Measurements from ENCODE around the gene GYG1. TPM values are rescaled to one million over a fixed set of nuclear protein-coding genes. Genes with fewer than 3 reads are reported as not detected.

Gene GYG1
- total and polyA plus RNA-seq, 2 of the 8 experiments (the other 6 are each of a cell fraction or from before 2014, with no cell fraction given) = 19.4 to 34.2 TPM

- Histone ChIP-seq H2AK5ac (ENCODE audit: low read depth, low read length) (no peak overlapping the region), H4K20me1 (replicated peaks in 1 of 2; ENCODE audit: control insufficient read depth in 1 of 2, insufficient read depth in 2 of 2, low read length in 2 of 2) (no peaks in the 10 kb centered on the region), H3K79me1 (ENCODE audit: low read depth, low read length) (peaks cover 2% of the 10 kb centered on the region; the same call in 1 of the 2 replicates), H3K4ac (replicated peaks; ENCODE audit: insufficient read length, low read depth, low read length) (no peak overlapping the region), H3K23ac (ENCODE audit: insufficient read length) (no peak overlapping the region), H3K9me3 (ENCODE audit: insufficient read depth in 2 of 2, low read depth in 1 of 2, low read length in 1 of 2) (no peaks in the 10 kb centered on the region), H2BK12ac (ENCODE audit: low read depth, low read length) (no peak overlapping the region), H3K18ac (ENCODE audit: extremely low read depth, low read length) (no peak overlapping the region), H2BK120ac (replicated peaks; ENCODE audit: low read depth, low read length) (no peak overlapping the region), H3K4me2 (ENCODE audit: insufficient read depth in 1 of 2, low read depth in 2 of 2, low read length in 2 of 2) (no peak overlapping the region), H3K23me2 (ENCODE audit: low read depth, low read length) (no peaks in the 10 kb centered on the region), H3K36me3 (ENCODE audit: control insufficient read depth in 2 of 4, insufficient read depth in 4 of 4, low read length in 3 of 4) (peaks cover 0 to 31% (median 7%) of the 10 kb centered on the region in 4 experiments; a peak in 4 of 8 replicates), H3K9ac (replicated peaks in 1 of 4; ENCODE audit: extremely low read depth in 1 of 4, low read depth in 3 of 4, low read length in 3 of 4) (no peak overlapping the region), H3K27me3 (replicated peaks in 1 of 4; ENCODE audit: control insufficient read depth in 3 of 4, extremely low read depth in 1 of 4, insufficient read depth in 3 of 4, low read length in 3 of 4) (no peaks in the 10 kb centered on the region), H3K79me2 (ENCODE audit: control insufficient read depth in 1 of 2, insufficient read depth in 2 of 2, low read length in 2 of 2) (no peaks in the 10 kb centered on the region), H2AFZ (ENCODE audit: low read length) (no peak overlapping the region), H4K5ac (ENCODE audit: insufficient read length, low read depth, low read length) (no peak overlapping the region), H4K91ac (replicated peaks; ENCODE audit: insufficient read length, low read length) (no peak overlapping the region), H3K4me1 (replicated peaks in 1 of 4; ENCODE audit: control insufficient read depth in 3 of 4, insufficient read depth in 4 of 4, low read length in 3 of 4) (peaks cover 0 to 5% (median 1%) of the 10 kb centered on the region in 4 experiments; a peak in 1 of 7 replicates), H3K4me3 (ENCODE audit: extremely low read depth in 1 of 4, insufficient read depth in 2 of 4, low read depth in 3 of 4, low read length in 4 of 4) (no peak overlapping the region), H2BK20ac (ENCODE audit: low read length) (no peak overlapping the region), H3K27ac (ENCODE audit: low read depth, low read length) (no peak overlapping the region), H3K56ac (replicated peaks; ENCODE audit: insufficient read length, low read depth, low read length) (no peak overlapping the region), H3K14ac (ENCODE audit: insufficient read length) (no peak overlapping the region), H2BK5ac (ENCODE audit: low read depth, low read length) (no peak overlapping the region), H4K8ac (ENCODE audit: extremely low read depth, insufficient read depth, low read length) (no peak overlapping the region), H2BK15ac (ENCODE audit: low read length) (0 out of 2 replicates have a peak overlapping the region, but pooled peaks have one; percentile 54)
- FAIRE-seq (no peak), DNase-seq (ENCODE audit: low read depth in 1 of 2, low spot score in 2 of 2) (no peak)
- ChIA-PET CTCF (ENCODE audit: partially characterized antibody) (no interaction called here), POLR2A (ENCODE audit: partially characterized antibody) (interaction anchor here (1.4 kb wide), 1 partner anchor 59 kb away, joined by 3 read pairs; no protein-coding TSS in a partner anchor)
- WGBS, 2 experiments (ENCODE audit: extremely low coverage in 1 of 2, insufficient coverage in 1 of 2, insufficient read length in 1 of 2, insufficient replicate concordance in 2 of 2, low coverage in 1 of 2, low lambda C conversion rate in 2 of 2, missing lambda C conversion rate in 1 of 2) = 87% methylated on average over 6 of the region's 6 CpGs; no CpG with 5 or more reads in 1 of the 2 experiments
- TF ChIP-seq KDM1A (IDR thresholded peaks at IDR 0.05; ENCODE audit: borderline replicate concordance, low read length) (no peak), JUN (IDR thresholded peaks at IDR 0.05; ENCODE audit: low read depth, low read length) (no peak), JUND (IDR thresholded peaks at IDR 0.05; ENCODE audit: low read length) (no peak), MAX (IDR thresholded peaks at IDR 0.05) (no peak), EZH2 (IDR thresholded peaks at IDR 0.05; ENCODE audit: low read depth, low read length, severe bottlenecking) (no peak), SIN3A (conservative IDR thresholded peaks at IDR 0.05 in 1 of 2, IDR thresholded peaks at IDR 0.05 in 1 of 2; ENCODE audit: low read depth in 1 of 2, low read length in 2 of 2) (no peak), TAF7 (optimal IDR thresholded peaks at IDR 0.05; ENCODE audit: borderline replicate concordance, low read depth, low read length) (no peak), BACH1 (IDR thresholded peaks at IDR 0.05; ENCODE audit: low read length) (no peak), SRF (IDR thresholded peaks at IDR 0.05; ENCODE audit: low read depth, low read length) (no peak), HDAC6 (IDR thresholded peaks at IDR 0.05; ENCODE audit: low read depth, low read length) (no peak)
- TF ChIP-seq, protein P1, sequence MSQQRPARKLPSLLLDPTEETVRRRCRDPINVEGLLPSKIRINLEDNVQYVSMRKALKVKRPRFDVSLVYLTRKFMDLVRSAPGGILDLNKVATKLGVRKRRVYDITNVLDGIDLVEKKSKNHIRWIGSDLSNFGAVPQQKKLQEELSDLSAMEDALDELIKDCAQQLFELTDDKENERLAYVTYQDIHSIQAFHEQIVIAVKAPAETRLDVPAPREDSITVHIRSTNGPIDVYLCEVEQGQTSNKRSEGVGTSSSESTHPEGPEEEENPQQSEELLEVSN (IDR thresholded peaks at IDR 0.05) = no peak
- TF ChIP-seq, protein P2, sequence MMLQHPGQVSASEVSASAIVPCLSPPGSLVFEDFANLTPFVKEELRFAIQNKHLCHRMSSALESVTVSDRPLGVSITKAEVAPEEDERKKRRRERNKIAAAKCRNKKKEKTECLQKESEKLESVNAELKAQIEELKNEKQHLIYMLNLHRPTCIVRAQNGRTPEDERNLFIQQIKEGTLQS (IDR thresholded peaks at IDR 0.05; ENCODE audit: insufficient read depth, low read depth, low read length) = no peak
Measured at GRCh38 chr3:149013726-149014125, 22.4 kb downstream of the GYG1 start.
